ENCODE data around the gene SART3.

- TF ChIP-seq ZBTB4 (CRISPR knock-in tag; IDR thresholded peaks at IDR 0.05; ENCODE audit: borderline replicate concordance) (no peak), MAX (IDR thresholded peaks at IDR 0.05) (no peak), FOXM1 (CRISPR knock-in tag; IDR thresholded peaks at IDR 0.05) (no peak), CTCF (CRISPR knock-in tag; IDR thresholded peaks at IDR 0.05) (no peak), NONO (IDR thresholded peaks at IDR 0.05) (no peak), NONO (CRISPR knock-in tag; conservative IDR thresholded peaks at IDR 0.05) (no peak), TERF1 (CRISPR knock-in tag; IDR thresholded peaks at IDR 0.05) (no peak), EZH2 (conservative IDR thresholded peaks at IDR 0.05; ENCODE audit: low read depth, low read length) (no peak), ZNF660 (CRISPR knock-in tag; IDR thresholded peaks at IDR 0.05; ENCODE audit: borderline replicate concordance, low read depth) (no peak), ZNF782 (CRISPR knock-in tag; IDR thresholded peaks at IDR 0.05; ENCODE audit: borderline replicate concordance) (no peak), NR2C2 (CRISPR knock-in tag; IDR thresholded peaks at IDR 0.05; ENCODE audit: borderline replicate concordance) (no peak), GATAD1 (CRISPR knock-in tag; IDR thresholded peaks at IDR 0.05) (no peak), SP4 (CRISPR knock-in tag; IDR thresholded peaks at IDR 0.05) (no peak), NR1H2 (CRISPR knock-in tag; IDR thresholded peaks at IDR 0.05; ENCODE audit: borderline replicate concordance, low read depth) (no peak), ZNF784 (CRISPR knock-in tag; IDR thresholded peaks at IDR 0.05; ENCODE audit: borderline replicate concordance) (no peak)
Observed at GRCh38 chr12:108596854-108597558, 36.0 kb upstream of the SART3 start.

All from HepG2 (cell line).